ENCODE data around the gene FOXO1. TPM values are rescaled to one million over a fixed set of nuclear protein-coding genes. Genes with fewer than 3 reads are reported as not detected.
"Not testable (repeated sequence)": the region's sequence is repeated elsewhere in the genome, so short reads cannot be mapped to it uniquely, and the experiment has no call there.

The FOXO1 gene
- 10 to 100 TPM; 15.7 to 26.4 TPM for total RNA-seq

DNA sequence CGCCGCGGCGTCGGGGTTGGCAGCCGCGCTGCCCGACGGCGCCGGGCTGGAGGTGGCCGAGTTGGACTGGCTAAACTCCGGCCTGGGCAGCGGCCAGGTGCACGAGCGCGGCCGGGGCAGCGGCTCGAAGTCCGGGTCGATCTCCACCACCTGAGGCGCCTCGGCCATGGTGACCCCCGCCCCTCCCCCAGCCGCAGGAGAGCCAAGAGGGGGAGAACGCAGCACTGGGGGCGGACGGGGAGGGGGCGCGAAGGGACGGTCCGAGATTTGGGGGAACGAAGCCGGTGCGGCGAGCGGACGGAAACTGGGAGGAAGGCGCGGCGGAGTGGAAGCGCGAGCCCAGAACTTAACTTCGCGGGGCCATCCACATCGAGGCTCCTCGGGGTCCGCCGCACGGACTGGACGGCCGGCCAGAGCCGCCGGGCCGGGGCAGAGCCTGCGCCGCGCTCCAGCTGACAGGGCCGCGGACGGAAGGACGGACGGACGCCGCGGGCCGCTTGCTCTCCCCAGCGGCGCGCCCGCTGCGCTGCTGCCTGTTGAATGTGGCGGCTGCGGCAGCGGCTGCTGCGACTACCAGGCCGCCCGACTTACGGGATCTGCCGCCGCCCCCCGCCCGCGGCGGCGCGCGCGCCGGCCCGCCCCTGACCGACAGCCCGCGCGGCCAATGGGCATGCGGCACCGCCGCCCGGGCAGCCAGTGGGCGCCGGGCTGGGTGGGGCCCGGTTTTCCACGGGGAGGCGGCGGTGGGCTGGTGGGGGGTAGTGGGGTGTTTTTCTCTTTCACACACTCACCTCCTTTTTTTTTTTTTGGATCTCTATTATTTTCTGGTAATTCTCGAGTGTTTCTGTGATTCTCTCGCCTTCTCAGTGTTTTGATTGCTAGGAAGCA, at the start of gene FOXO1:
FOXO1 (minus strand) TSS at position 597 of the 888 bp plus-strand sequence; CDS start at position 168, 429 bp downstream.
- peaks cover 12% of the 10 kb centered on the region for H3K4me1 ChIP-seq
- no peaks in the 10 kb centered on the region for H3K9me3 ChIP-seq
- peak within 1 kb of the TSS; percentile 95 for H3K27ac ChIP-seq
- H3K4me3 ChIP-seq = peak within 1 kb of the TSS; percentile 76
- no peaks in the 10 kb centered on the region for H3K27me3 ChIP-seq
- no peaks in the 10 kb centered on the region for H3K36me3 ChIP-seq
- DNase-seq = peak; percentile 88
- intact Hi-C loops (cut with DNase I) = no loop called here
- peak within 1 kb of the TSS; percentile 87 to 100 for H3K9ac ChIP-seq (ENCODE audit: low read depth in 2 of 2, low read length in 2 of 2)
- TF ChIP-seq, protein P1, sequence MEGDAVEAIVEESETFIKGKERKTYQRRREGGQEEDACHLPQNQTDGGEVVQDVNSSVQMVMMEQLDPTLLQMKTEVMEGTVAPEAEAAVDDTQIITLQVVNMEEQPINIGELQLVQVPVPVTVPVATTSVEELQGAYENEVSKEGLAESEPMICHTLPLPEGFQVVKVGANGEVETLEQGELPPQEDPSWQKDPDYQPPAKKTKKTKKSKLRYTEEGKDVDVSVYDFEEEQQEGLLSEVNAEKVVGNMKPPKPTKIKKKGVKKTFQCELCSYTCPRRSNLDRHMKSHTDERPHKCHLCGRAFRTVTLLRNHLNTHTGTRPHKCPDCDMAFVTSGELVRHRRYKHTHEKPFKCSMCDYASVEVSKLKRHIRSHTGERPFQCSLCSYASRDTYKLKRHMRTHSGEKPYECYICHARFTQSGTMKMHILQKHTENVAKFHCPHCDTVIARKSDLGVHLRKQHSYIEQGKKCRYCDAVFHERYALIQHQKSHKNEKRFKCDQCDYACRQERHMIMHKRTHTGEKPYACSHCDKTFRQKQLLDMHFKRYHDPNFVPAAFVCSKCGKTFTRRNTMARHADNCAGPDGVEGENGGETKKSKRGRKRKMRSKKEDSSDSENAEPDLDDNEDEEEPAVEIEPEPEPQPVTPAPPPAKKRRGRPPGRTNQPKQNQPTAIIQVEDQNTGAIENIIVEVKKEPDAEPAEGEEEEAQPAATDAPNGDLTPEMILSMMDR (IDR thresholded peaks at IDR 0.05) = no peak

DNA sequence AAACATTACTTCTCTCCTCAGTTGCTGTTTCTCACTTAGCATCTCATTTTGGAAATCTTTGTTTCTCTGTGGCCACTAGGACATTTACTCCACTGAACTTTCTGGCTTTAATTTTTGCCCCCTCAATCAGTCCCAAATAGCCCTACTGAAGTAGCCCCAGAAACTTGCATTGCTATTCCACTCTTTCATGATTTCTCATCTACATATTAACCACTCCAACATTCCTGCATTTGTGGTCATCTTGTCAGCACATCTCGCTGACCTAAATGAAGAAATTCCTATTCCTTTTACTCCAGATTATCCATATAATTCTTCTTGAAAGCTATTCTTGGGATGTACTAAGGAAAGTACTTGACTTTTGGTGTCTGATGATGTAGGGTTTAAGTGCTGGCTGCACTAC, 48.0 kb upstream of the FOXO1 start:
- intact Hi-C loops (cut with DNase I); H3K27ac ChIP-seq; H3K9me3 ChIP-seq; H3K36me3 ChIP-seq; H3K9ac ChIP-seq (ENCODE audit: low read depth in 2 of 2, low read length in 2 of 2); DNase-seq; H3K4me1 ChIP-seq; H3K27me3 ChIP-seq; H3K4me3 ChIP-seq: not testable (repeated sequence)

DNA sequence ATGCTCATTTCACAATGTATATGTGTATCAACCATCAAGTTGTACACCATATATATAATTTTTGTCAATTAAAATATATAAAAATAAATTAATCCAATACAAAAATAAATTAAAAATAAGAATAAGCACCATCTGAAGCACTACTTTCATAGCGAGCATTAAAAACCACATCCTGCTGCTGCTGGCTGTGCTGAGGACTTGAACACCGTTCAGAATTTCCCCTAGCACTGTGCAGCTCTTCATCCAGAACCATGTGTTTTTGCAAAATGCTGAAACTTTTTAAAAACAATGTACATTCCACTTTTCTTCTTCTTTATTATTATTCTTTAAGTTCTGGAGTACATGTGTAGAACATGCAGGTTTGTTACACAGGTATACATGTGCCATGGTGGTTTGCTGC, 40.0 kb upstream of the FOXO1 start:
- no peak overlapping the region for H3K27ac ChIP-seq
- H3K27me3 ChIP-seq = no peaks in the 10 kb centered on the region
- no peaks in the 10 kb centered on the region for H3K9me3 ChIP-seq
- no peaks in the 10 kb centered on the region for H3K36me3 ChIP-seq
- no peak overlapping the region for H3K4me3 ChIP-seq
- DNase-seq = no peak
- TF ChIP-seq, protein P1 (IDR thresholded peaks at IDR 0.05) = no peak
- H3K4me1 ChIP-seq = no peaks in the 10 kb centered on the region
- intact Hi-C loops (cut with DNase I) = no loop called here
- no peak overlapping the region for H3K9ac ChIP-seq (ENCODE audit: low read depth in 2 of 2, low read length in 2 of 2)

DNA sequence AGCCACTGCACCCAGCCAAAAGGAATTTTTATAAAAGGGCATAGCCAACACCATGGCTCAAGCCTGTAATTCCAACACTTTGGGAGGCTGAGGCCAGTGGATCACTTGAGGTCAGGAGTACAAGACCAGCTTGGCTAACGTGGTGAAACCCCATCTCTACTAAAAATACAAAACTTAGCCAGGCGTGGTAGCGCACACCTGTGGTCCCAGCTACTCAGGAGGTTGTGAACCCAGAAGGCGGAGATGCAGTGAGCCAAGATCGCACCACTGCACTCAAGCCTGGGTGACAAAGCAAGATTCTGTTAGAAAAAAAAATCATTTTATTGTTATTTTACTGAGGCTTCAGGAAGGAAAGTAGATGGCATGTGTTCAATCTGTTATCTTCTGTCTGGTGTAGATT, 31.3 kb upstream of the FOXO1 start:
- Histone ChIP-seq H3K4me3 (no peak overlapping the region), H3K9me3 (no peaks in the 10 kb centered on the region), H3K27me3 (no peaks in the 10 kb centered on the region), H3K9ac (ENCODE audit: low read depth in 2 of 2, low read length in 2 of 2) (no peak overlapping the region), H3K4me1 (no peaks in the 10 kb centered on the region), H3K36me3 (no peaks in the 10 kb centered on the region), H3K27ac (no peak overlapping the region)
- TF ChIP-seq, protein P1 (IDR thresholded peaks at IDR 0.05) = no peak
- intact Hi-C loops (cut with DNase I) = no loop called here
- no peak for DNase-seq

DNA sequence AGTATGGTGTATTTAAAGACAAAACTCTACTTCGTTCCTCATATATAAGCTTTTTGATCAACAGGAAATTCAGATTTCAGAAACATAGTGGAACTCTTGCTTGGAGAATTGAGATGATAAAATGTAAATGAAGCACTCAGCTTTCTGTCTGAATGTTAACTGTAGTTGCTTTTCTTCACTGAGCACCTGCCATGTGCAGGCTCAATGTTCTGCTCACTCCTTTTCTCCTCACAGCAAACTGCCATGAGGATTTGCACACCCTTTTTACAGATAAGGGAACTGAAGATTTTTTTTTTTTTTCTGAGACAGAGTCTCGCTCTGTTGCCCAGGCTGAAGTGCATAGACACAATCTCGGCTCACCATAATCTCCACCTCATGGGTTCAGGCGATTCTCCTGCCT, 28.0 kb upstream of the FOXO1 start:
- Histone ChIP-seq H3K27ac (no peak overlapping the region), H3K9ac (ENCODE audit: low read depth in 2 of 2, low read length in 2 of 2) (no peak overlapping the region), H3K4me1 (no peaks in the 10 kb centered on the region), H3K36me3 (no peaks in the 10 kb centered on the region), H3K27me3 (no peaks in the 10 kb centered on the region), H3K4me3 (no peak overlapping the region), H3K9me3 (no peaks in the 10 kb centered on the region)
- TF ChIP-seq, protein P1 (IDR thresholded peaks at IDR 0.05) = no peak
- intact Hi-C loops (cut with DNase I) = no loop called here
- DNase-seq = no peak

DNA sequence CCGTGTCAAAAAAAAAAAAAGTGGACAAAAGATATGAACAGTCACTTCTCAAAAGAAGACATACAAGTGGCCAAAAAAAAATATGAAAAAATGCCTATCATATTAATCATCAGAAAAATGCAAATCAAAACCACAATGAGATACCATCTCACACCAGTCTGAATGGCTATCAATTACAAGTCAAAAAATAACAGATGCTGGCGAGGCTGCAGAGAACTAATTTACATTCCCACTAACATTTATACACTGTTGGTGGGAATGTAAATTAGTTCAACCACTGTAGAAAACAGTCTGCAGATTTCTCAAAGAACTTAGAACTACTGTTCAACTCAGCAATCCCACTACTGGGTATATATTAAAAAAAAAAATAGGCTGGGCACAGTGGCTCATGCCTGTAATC, 26.5 kb upstream of the FOXO1 start:
- intact Hi-C loops (cut with DNase I) = no loop called here
- Histone ChIP-seq H3K36me3 (no peaks in the 10 kb centered on the region), H3K27me3 (no peaks in the 10 kb centered on the region), H3K9ac (ENCODE audit: low read depth in 2 of 2, low read length in 2 of 2) (no peak overlapping the region), H3K4me1 (no peaks in the 10 kb centered on the region), H3K4me3 (no peak overlapping the region), H3K9me3 (no peaks in the 10 kb centered on the region), H3K27ac (no peak overlapping the region)
- TF ChIP-seq, protein P1 (IDR thresholded peaks at IDR 0.05) = no peak
- no peak for DNase-seq
